Measurements from ENCODE around the gene ZNF500.
"Not testable (repeated sequence)": the region's sequence is repeated elsewhere in the genome, so short reads cannot be mapped to it uniquely, and the experiment has no call there.

Gene ZNF500

DNA sequence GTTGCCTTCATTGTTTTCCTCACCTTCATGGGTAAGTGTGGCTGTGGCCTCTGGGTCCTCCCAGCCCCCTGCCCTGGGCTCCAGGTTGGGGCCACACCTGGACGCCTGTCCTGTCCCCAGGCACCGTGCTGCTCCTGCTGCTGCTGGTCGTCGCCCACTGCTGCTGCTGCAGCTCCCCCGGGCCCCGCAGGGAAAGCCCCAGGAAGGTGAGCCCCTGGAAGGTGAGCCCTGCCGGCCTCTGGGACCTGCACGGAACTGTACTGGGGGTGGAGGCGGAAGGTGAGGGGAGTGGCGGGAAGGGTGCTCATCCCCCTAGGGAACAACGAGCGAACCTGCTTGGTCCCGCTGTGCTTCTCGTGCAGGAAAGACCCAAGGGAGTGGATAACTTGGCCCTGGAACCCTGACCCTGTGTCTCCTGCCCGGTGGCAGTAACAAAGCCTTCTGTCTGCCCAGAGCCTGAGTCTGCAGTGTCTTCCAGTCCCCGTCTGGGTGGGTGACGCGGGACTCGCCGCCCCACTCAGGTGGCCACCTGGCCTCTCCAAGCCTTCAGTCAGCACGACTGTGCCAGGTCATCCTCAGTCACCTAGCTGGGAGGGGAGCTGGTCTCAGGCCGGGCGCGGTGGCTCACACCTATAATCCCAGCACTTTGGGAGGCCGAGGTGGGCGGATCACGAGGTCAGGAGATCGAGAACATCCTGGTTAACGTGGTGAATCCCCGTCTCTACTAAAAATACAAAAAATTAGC is 29.0 kb upstream of the ZNF500 start:
- no peak for DNase-seq

DNA sequence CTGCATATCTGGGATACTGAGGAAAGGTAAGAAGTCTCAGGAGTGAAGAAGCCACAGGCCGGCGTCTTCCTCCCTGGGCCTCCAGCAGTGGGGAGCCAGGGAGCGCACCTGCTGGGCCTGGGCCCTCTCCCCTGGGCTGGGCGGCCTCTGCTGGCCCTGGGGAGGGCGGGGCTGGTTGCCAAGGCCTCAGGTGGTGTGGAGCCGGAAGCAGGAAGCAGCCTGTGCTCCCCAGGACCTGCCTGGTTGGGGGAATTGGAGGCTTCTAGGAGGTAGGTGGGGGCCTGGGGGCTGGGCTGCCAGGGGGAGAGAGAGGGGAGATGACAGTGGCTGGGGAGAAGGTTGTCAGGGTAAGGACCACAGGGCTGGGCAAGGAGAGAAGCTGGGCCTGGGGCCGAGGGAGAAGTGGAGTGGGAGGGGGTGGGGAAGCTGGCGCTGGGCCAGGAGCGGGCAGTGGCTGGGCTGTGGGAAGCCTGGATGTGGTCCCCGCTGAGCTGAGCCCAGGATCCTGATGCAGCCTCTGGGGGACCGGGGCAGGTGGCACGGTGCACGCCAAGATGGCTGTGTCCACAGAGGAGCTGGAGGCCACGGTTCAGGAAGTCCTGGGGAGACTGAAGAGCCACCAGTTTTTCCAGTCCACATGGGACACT is 28.3 kb upstream of the ZNF500 start, which contains the start of gene SMIM22:
TSS of gene SMIM22 (plus strand) at position 189 of the 647 bp plus-strand sequence. CDS start at position 555, 366 bp downstream.
- no peak for DNase-seq

- DNase-seq: no peak
Observed at GRCh38 chr16:4792951-4793513, 26.1 kb upstream of the ZNF500 start.

DNA sequence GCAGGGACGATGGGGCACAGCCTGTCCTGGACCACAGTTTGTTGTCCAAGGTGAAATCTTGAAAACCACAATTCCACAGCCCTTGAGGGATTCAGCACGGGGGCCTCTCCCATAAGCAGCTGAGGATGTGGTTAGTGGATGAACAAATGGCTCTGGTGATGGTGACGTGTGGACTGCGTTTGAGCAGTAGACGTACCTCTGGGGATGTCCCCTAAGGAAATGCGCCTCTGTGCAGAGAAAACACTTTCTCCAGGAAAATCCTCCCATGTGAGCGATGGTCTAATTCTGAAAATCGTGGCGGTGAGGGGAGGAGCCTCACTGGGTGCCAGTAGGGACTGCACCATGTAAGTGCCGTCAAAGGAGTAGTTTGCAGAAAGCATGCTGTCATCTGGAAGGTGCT is 23.9 kb upstream of the ZNF500 start:
- DNase-seq: no peak

DNA sequence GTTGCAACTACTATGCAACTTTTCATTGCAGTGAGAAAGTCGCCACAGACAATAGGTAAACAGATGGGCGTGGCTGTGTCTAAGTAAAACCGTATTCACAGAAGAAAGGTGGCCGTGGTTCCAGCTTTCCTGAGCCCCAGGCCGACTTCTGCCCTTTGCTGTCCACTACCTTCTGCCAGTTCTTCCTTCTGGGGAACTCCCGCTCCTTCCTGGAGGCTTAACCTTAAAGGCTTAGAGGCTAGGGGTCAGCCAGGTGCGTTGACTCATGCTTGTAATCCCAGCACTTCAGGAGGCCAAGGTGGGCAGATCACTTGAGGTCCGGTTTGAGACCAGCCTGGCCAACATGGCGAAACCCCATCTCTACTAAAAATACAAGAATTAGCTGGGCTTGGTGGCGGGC is 23.3 kb upstream of the ZNF500 start:
- DNase-seq: no peak

- DNase-seq: no peak
Observed at GRCh38 chr16:4788910-4789309, 21.9 kb upstream of the ZNF500 start.

- no peak for DNase-seq
Observed at GRCh38 chr16:4788489-4788889, 21.5 kb upstream of the ZNF500 start.

DNA sequence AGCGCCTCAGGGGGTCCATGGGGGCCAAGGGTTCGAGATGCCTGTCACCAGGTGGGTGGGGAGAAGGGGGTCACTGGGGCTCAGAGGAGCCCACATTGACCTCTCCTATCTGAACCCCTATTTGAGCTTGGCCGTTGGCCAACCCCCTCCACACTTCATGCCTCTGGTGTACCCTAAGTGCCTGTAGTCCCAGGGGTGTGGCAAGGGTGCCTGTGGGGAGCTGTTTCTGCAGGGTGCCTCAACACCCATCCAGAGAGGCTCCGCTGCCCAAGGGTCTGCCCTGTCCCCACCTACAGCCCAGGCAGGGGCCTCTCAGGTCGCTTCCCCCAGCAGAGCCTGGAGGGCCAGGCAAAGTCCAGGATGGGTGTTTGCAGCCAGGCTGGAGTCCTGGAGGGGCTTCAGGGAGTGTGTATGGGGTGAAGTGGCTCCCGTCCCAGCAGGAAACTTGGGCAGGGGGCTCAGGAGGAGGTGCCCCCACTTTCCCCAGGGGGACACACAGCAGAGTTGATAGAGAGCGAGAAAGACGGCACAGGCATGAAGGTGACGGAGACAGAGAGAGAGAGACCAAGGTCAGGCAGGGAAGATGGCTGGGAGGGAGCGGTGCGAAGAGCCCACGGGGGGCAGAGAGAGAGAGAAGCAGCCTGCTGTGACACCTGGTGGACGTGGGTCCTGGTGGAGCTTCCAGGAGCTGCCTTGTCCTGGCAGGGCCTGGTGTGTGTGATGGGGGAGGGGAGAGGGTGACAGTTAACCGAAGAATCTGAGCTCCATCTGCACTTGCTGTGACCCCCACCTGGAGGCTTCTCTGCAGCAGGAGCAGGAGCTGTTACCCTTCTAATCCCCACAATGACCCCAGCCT is 20.9 kb upstream of the ZNF500 start, which contains the start of gene SEPTIN12:
TSS of gene SEPTIN12 (minus strand) at position 719 of the 856 bp plus-strand sequence. CDS start at position 19, 700 bp downstream.
- DNase-seq: no peak

DNA sequence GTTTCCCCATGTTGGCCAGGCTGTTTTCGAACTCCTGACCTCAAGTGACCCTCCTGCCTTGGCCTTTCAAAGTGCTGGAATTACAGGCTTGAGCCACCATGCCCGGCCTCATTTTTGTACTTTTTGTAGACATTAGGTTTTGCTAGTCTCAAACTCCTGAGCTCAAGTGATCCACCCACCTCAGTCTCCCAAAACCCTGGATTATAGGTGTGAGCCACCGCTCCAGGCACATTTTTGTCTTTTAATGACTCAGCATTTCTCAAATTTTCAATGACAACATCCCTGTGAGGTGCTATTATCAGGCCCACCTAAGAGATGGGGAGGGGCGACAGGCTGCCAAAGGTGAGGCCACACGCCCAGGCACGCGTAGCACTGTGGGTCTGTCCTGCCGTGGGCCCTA is 20.1 kb upstream of the ZNF500 start:
- no peak for DNase-seq

- no peak for DNase-seq
Observed at GRCh38 chr16:4785758-4786433, 18.9 kb upstream of the ZNF500 start.

DNA sequence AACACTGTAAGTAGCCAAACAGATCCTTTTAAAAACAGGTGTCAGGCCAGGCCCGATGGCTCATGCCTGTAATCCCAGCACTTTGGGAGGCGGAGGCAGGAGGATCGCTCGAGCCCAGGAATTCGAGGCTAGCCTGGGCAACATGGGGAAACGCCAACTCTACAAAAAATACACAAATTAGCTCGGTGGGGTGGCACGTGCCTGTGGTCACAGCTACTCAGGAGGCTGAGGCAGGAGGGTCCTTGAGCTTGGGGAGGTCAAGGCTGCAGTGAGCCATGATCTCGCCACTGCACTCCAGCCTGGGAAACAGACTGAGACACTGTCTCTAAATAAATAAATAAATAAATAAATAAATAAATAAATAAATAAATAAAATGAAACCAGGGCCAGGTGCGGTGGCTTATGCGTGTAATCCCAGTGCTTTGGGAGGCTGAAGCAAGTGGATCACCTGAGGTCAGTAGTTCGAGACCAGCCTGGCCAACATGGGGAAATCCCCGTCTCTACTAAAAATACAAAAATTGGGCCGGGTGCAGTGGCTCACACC is 17.6 kb upstream of the ZNF500 start:
- not testable (repeated sequence) for DNase-seq

GRCh38 chr16:4783951-4784336 is 17.0 kb upstream of the ZNF500 start:
- no peak for DNase-seq

GRCh38 chr16:4783251-4783950 is 16.4 kb upstream of the ZNF500 start:
- DNase-seq: no peak

- DNase-seq: no peak
Observed at GRCh38 chr16:4780235-4780634, 13.3 kb upstream of the ZNF500 start.

DNA sequence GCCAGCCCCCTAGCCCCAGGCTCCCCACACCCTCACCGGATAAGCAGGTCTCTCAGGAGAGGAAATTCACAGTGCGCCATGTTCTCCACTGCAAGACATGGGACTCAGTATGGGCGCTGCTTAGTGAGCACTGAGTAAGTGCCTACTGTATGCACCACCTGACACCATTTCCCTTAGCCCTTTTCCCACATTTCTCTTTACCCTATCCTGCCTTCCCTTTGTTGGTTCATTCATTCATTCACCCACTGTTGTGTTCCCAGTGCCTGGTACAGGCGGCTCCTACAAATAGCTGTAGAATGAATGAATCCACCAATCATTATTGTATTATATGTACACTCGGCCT is 11.1 kb upstream of the ZNF500 start:
- DNase-seq: no peak

GRCh38 chr16:4777339-4778049 is 10.5 kb upstream of the ZNF500 start:
- DNase-seq: no peak

GRCh38 chr16:4776141-4776705 is 9.3 kb upstream of the ZNF500 start:
- DNase-seq: no peak

- DNase-seq: no peak
Observed at GRCh38 chr16:4775005-4775404, 8.0 kb upstream of the ZNF500 start.

GRCh38 chr16:4772351-4772750 is 5.4 kb upstream of the ZNF500 start:
- no peak for DNase-seq

DNA sequence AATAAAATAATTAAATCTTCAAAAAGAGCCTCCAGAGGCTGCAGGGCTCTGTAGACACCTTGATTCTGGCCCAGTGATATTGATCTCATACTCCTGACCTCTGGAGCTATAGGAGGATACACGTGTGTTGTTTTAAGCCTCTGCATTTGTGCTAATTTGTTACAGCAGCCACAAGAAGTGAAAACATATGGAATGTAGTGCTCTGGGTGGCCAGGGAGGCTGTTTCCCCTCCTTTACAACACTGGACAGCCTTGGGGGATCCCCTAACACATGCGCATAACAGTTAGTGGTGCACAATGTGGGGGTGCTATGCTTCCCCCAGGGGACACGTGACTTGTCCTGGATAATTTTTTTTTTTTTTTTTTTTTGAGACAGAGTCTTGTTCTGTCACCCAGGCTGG is 4.7 kb upstream of the ZNF500 start:
- no peak for DNase-seq

DNA sequence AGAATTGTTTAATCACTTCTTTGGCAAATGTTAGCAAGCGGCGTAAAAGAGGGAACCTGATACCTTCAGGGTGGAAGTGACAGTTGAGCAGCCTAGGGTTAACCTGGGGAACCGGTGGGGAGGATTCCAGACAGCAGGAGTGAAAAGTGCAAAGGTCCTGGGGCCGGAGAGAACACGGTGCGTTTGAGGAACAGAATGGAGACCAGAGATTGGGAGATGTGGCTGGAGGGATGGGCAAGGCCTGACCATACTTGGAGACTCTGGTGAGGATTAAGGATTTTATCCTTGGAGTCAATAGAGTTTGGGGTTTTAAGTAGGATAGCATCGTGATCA is 2.3 kb upstream of the ZNF500 start:
- no peak for DNase-seq
